Body of pancreas (tissue), 4 donors: ENCODE measurements around the gene MEN1. TPM values are rescaled to one million over a fixed set of nuclear protein-coding genes. Genes with fewer than 3 reads are reported as not detected.

Source experiments
- ATAC-seq: fragments of 150-250 bp; one replicate; pipeline ENCODE4 v1.9.1; 2016
- DNase-seq, 4 donors: peaks; one replicate each; pipeline ENCODE4 v3.0.0-alpha.2; 2019
- H3K27ac ChIP-seq, 4 donors: fragments of 200-600 bp; sonication (generic); 1 replicate in 3 of 4; 2 replicates in 1 of 4; pipeline versions ENCODE4 v1.5.1 to v1.6.1; 2016 to 2019; ENCODE audit warnings: mild to moderate bottlenecking in 1 of 4, mixed read lengths in 1 of 4, moderate library complexity in 1 of 4
- H3K27me3 ChIP-seq, 2 donors: fragments of 200-600 bp; sonication (generic); one replicate each; pipeline ENCODE4 v1.6.0; 2016; ENCODE audit warnings: mild to moderate bottlenecking in 1 of 2
- H3K36me3 ChIP-seq, 2 donors: fragments of 200-600 bp; sonication (generic); replicated peaks in 1 of 2; 2 replicates each; pipeline ENCODE4 v1.5.1; 2016; ENCODE audit warnings: low read depth in 2 of 2; ENCODE audit not compliant: insufficient read depth in 1 of 2
- H3K4me1 ChIP-seq: fragments of 200-600 bp; sonication (generic); one replicate; pipeline ENCODE4 v1.6.0; 2016
- H3K4me3 ChIP-seq, 2 donors: fragments of 200-600 bp; sonication (generic); 1 replicate in 1 of 2; 2 replicates in 1 of 2; pipeline ENCODE4 v1.5.1; 2016 to 2019
- H3K9me3 ChIP-seq, 3 donors: fragments of 200-600 bp; sonication (generic); 1 replicate in 2 of 3; 2 replicates in 1 of 3; pipeline ENCODE4 v1.5.1; 2016
- CTCF ChIP-seq, 7 experiments: fragments of 450-650 bp in 4 of 7; fragments of 200-600 bp in 3 of 7; sonication (generic) in 3 of 7; IDR thresholded peaks; one replicate each; pipeline ENCODE4 v1.5.1; 2016 to 2019; ENCODE audit warnings: antibody characterized with exemption in 7 of 7
- POLR2A ChIP-seq, 3 donors: fragments of 450-650 bp; IDR thresholded peaks; one replicate each; pipeline ENCODE4 v1.6.1; 2016; ENCODE audit warnings: antibody characterized with exemption in 3 of 3, mild to moderate bottlenecking in 2 of 3
- WGBS, 2 donors: methylation state at CpG; one replicate each; pipeline ENCODE4 v1.1.5; 2017; 5-methylcytosine and 5-hydroxymethylcytosine counted together
- intact Hi-C: fragments of 100-400 bp; cut with DNase I; formaldehyde crosslinking; loops from one replicate; pipeline ENCODE4 v1.15.1; 2023
- total RNA-seq, 2 donors: library from RNA; depleted of rRNA; stranded (reverse); fragments of >200 nt; gene quantifications; one replicate each; pipeline ENCODE4 v1.1.0, GENCODE V29; 2016

MEN1 gene
- total RNA-seq, 2 donors from 2014 or later: 18.8 to 18.9 TPM

- H3K27me3 ChIP-seq: no peaks in the 10 kb centered on the region
- WGBS, 2 donors: 74 to 100% methylated on average over 3 to 20 of the region's 20 CpGs
- intact Hi-C loops: no loop called here
- peak overlapping the region in 2 of 4 donors; percentile 57 to 80 for H3K27ac ChIP-seq
- TF ChIP-seq POLR2A (IDR thresholded peaks at IDR 0.05) (no peak), CTCF (IDR thresholded peaks at IDR 0.05) (no peak)
- peak in 2 of 4 donors; percentile 50 to 64 for DNase-seq
- H3K4me1 ChIP-seq: peaks cover 33% of the 10 kb centered on the region
- H3K9me3 ChIP-seq: no peaks in the 10 kb centered on the region
- H3K4me3 ChIP-seq: no peak overlapping the region
- ATAC-seq: no peak
- H3K36me3 ChIP-seq: no peaks in the 10 kb centered on the region
Observed at GRCh38 chr11:64856382-64857227, 46.3 kb upstream of the MEN1 start.

GRCh38 chr11:64855596-64856304, 45.4 kb upstream of the MEN1 start:
- intact Hi-C loops: no loop called here

GRCh38 chr11:64854534-64855502, 44.5 kb upstream of the MEN1 start:
- Histone ChIP-seq H3K27me3 (no peaks in the 10 kb centered on the region), H3K36me3 (no peaks in the 10 kb centered on the region), H3K4me1 (peaks cover 33% of the 10 kb centered on the region), H3K9me3 (no peaks in the 10 kb centered on the region), H3K27ac (peak overlapping the region; percentile 54 to 81 (median 68)), H3K4me3 (no peak overlapping the region)
- TF ChIP-seq CTCF (IDR thresholded peaks at IDR 0.05): no peak
- TF ChIP-seq POLR2A (IDR thresholded peaks at IDR 0.05): no peak
- WGBS, 2 donors: 81 to 87% methylated on average over 37 to 44 of the region's 45 CpGs
- DNase-seq (peak; percentile 67 to 95 (median 73)), ATAC-seq (peak; percentile 86)
- intact Hi-C loops: no loop called here

More at GRCh38 chr11:64855596-64856304, 45.4 kb upstream of the MEN1 start:
- TF ChIP-seq POLR2A (IDR thresholded peaks at IDR 0.05) (no peak), CTCF (IDR thresholded peaks at IDR 0.05) (no peak)
- WGBS, 2 donors: 78 to 89% methylated on average over 9 to 21 of the region's 22 CpGs
- Histone ChIP-seq H3K9me3 (no peaks in the 10 kb centered on the region), H3K4me1 (peaks cover 33% of the 10 kb centered on the region), H3K27ac (peak overlapping the region; percentile 54 to 81 (median 68)), H3K27me3 (no peaks in the 10 kb centered on the region), H3K4me3 (no peak overlapping the region), H3K36me3 (no peaks in the 10 kb centered on the region)
- DNase-seq: no peak
- no peak for ATAC-seq

- Histone ChIP-seq H3K4me3 (no peak overlapping the region), H3K27me3 (no peaks in the 10 kb centered on the region), H3K36me3 (no peaks in the 10 kb centered on the region), H3K9me3 (no peaks in the 10 kb centered on the region), H3K27ac (peak overlapping the region; percentile 54 to 81 (median 68)), H3K4me1 (peaks cover 36% of the 10 kb centered on the region)
- DNase-seq (no peak), ATAC-seq (no peak)
- intact Hi-C loops: no loop called here
- TF ChIP-seq CTCF (IDR thresholded peaks at IDR 0.05) (no peak), POLR2A (IDR thresholded peaks at IDR 0.05) (no peak)
- 94 to 97% methylated on average over 16 to 24 of the region's 25 CpGs for WGBS, 2 donors
Observed at GRCh38 chr11:64854157-64854533, 43.8 kb upstream of the MEN1 start.
